Loucy (cell line): ENCODE results near the gene RPL28.

ENCODE experiments used
- EZH2phosphoT487 ChIP-seq: fragments of 200-600 bp; IDR thresholded peaks from 2 replicates; pipeline ENCODE4 v1.6.1; 2018; ENCODE audit warnings: antibody characterized with exemption, mild to moderate bottlenecking, moderate library complexity, borderline replicate concordance
- TF ChIP-seq, protein P1 (sequence below): fragments of 200-600 bp; sonication (generic); conservative IDR thresholded peaks from 2 replicates; pipeline ENCODE4 v1.5.1; 2014; ENCODE audit warnings: mild to moderate bottlenecking, antibody characterized with exemption, low read length

DNA sequence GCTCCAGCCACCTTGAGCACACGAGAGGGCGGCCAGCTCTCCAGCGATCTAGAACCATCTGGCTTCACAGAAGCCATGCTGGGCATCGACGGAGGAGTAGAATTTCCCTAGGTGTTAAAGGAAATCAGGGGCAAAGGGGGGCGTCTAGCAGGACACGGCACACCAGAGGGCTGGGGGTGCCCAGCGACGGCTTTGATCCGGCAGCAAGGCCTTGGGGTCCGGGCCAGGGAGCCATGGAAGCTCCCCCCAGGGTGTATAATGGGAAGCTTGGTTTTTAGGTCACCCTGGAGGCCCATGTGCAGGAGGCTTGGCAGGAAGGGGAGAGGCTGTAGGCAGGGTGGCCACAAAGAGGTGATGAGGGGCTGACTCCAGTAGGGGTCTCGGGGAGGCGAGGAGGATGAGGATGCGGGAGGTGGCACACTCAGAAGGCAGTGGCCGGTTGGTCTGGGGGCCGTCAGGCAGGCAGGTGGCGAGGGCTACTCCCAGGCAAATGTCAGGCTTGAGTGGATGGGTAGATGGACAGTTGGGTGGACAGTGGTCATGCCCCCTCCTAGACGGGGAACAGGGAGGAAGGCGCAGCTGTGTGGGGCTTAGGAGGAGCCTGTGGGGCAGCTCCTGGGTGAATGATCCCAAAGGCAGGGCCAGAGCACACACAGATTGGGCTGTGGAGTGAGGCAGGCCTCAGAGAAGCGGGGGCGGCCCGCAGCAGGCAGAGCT, 40.5 kb upstream of the RPL28 start:
- TF ChIP-seq, protein P1, sequence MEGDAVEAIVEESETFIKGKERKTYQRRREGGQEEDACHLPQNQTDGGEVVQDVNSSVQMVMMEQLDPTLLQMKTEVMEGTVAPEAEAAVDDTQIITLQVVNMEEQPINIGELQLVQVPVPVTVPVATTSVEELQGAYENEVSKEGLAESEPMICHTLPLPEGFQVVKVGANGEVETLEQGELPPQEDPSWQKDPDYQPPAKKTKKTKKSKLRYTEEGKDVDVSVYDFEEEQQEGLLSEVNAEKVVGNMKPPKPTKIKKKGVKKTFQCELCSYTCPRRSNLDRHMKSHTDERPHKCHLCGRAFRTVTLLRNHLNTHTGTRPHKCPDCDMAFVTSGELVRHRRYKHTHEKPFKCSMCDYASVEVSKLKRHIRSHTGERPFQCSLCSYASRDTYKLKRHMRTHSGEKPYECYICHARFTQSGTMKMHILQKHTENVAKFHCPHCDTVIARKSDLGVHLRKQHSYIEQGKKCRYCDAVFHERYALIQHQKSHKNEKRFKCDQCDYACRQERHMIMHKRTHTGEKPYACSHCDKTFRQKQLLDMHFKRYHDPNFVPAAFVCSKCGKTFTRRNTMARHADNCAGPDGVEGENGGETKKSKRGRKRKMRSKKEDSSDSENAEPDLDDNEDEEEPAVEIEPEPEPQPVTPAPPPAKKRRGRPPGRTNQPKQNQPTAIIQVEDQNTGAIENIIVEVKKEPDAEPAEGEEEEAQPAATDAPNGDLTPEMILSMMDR: no peak
- no peak for TF ChIP-seq EZH2phosphoT487
